ENCODE data around the gene DUXB. TPM values are rescaled to one million over a fixed set of nuclear protein-coding genes. Genes with fewer than 3 reads are reported as not detected.

Gene DUXB
- total RNA-seq, 1 donor from 2014 or later: not detected

- no peak for TF ChIP-seq CTCF (IDR thresholded peaks at IDR 0.05; ENCODE audit: insufficient read depth, low read length, poor library complexity, severe bottlenecking)
- DNase-seq (ENCODE audit: low read depth): no peak
- Histone ChIP-seq H3K27me3 (ENCODE audit: control insufficient read depth, insufficient read depth, low read length) (no peaks in the 10 kb centered on the region), H3K4me3 (ENCODE audit: low read depth, low read length) (no peak overlapping the region), H3K36me3 (ENCODE audit: control insufficient read depth, insufficient read depth, low read length) (peaks cover 1% of the 10 kb centered on the region)
Measured at GRCh38 chr16:75660726-75661302, 40.4 kb downstream of the DUXB start.

DNA sequence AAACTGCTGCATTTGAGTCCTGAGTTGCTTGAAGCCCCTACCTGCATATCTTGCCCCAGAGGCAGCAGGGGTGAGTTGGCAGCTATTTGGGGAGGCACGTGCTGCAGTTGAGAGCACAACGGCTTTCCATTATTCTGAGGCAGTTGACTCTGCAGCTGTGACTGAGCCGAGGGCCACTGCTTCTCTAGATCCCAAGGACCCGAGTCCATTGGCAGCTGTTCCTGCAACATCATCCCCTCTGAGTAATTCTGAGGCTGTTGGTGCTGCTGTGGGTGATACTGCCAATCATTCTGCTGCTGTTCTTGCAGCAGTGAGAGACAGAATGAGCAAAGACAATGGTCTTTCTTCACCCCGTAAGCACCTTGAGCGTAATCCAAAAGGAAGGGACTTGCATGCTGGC lies 40.9 kb downstream of the DUXB start:
- Histone ChIP-seq H3K36me3 (ENCODE audit: control insufficient read depth, insufficient read depth, low read length) (peaks cover 1% of the 10 kb centered on the region), H3K27me3 (ENCODE audit: control insufficient read depth, insufficient read depth, low read length) (no peaks in the 10 kb centered on the region), H3K4me3 (ENCODE audit: low read depth, low read length) (no peak overlapping the region)
- no peak for DNase-seq (ENCODE audit: low read depth)
- TF ChIP-seq CTCF (IDR thresholded peaks at IDR 0.05; ENCODE audit: insufficient read depth, low read length, poor library complexity, severe bottlenecking): no peak

DNA sequence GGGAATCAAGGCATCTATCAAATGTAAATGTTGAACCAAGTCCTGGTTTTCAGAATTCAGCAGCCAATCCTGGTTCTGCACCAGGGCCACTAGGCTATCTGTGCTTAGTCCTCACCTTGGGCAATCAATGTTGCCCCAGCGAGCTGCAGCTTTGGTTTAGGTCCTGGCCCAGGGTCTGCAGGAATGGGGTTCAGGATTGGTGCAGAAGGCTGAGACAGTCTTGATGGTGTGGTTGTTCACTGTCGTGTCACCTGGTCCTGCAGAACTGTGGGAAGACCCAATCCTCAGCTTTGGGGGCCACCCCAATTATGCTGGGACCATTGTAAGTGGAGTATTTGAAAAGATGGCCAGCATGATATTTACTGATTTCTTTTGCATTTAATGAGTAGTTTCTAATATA lies 43.1 kb downstream of the DUXB start:
- peaks cover 1% of the 10 kb centered on the region for H3K36me3 ChIP-seq (ENCODE audit: control insufficient read depth, insufficient read depth, low read length)
- H3K27me3 ChIP-seq (ENCODE audit: control insufficient read depth, insufficient read depth, low read length): no peaks in the 10 kb centered on the region
- no peak overlapping the region for H3K4me3 ChIP-seq (ENCODE audit: low read depth, low read length)
- DNase-seq (ENCODE audit: low read depth): no peak
- TF ChIP-seq CTCF (IDR thresholded peaks at IDR 0.05; ENCODE audit: insufficient read depth, low read length, poor library complexity, severe bottlenecking): no peak

DNA sequence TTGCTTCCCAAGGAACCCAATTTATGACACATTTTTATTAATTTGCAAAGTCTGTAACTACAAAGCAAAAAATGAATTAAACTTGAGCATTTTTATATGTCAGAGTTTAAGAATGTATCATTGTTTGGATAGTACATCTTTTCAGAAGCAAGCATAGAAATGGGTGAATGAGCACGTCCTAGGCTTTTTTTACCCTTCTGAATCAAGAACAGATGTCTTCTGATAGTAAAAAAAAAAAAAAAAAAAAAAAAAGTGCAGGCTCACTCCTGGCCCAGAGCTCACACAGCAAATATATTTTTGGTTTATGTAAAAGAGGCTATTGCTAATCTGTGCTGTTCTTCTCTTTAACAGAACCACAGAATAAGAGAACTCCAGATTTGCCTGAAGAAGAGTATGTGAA lies 47.3 kb downstream of the DUXB start:
- H3K27me3 ChIP-seq (ENCODE audit: control insufficient read depth, insufficient read depth, low read length): no peaks in the 10 kb centered on the region
- no peak overlapping the region for H3K4me3 ChIP-seq (ENCODE audit: low read depth, low read length)
- no peak for TF ChIP-seq CTCF (IDR thresholded peaks at IDR 0.05; ENCODE audit: insufficient read depth, low read length, poor library complexity, severe bottlenecking)
- H3K36me3 ChIP-seq (ENCODE audit: control insufficient read depth, insufficient read depth, low read length): peaks cover 1% of the 10 kb centered on the region
- no peak for DNase-seq (ENCODE audit: low read depth)

DNA sequence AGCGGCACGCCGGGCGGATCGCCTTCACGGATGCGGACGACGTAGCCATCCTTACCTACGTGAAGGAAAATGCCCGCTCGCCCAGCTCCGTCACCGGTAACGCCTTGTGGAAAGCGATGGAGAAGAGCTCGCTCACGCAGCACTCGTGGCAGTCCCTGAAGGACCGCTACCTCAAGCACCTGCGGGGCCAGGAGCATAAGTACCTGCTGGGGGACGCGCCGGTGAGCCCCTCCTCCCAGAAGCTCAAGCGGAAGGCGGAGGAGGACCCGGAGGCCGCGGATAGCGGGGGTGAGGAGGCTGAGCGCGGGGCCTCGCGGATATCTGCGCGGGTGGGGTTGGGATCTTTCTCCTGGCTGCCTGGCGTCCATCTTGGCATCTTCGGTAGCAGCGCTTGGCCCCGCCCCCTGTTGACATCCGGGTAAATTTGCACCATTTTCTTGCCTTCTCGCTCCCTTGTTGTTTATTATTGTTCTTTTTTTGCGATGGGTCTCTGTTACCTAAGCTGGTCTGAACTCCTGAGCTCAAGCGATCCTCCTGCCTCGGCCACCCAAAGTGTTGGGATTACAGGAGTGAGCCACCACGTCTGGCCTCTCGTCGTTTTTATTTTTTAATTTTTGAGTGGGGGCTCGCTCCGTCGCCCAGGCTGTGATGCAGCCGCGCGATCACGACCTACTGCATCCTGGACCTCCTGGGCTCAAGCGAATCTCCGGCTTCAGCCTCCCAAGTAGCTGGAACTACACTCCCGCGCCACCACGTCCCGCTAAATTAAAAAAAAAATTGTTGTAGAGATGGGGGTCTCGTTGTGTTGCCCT lies 52.8 kb downstream of the DUXB start:
- no peaks in the 10 kb centered on the region for H3K36me3 ChIP-seq (ENCODE audit: control insufficient read depth, insufficient read depth, low read length)
- no peaks in the 10 kb centered on the region for H3K27me3 ChIP-seq (ENCODE audit: control insufficient read depth, insufficient read depth, low read length)
- TF ChIP-seq CTCF (IDR thresholded peaks at IDR 0.05; ENCODE audit: insufficient read depth, low read length, poor library complexity, severe bottlenecking): no peak
- peak; percentile 35 for DNase-seq (ENCODE audit: low read depth)
- peak overlapping the region; percentile 96 for H3K4me3 ChIP-seq (ENCODE audit: low read depth, low read length)

All from kidney epithelial cell (primary cell).